Activated naive CD8-positive, alpha-beta T cell treated with anti-CD3 and anti-CD28 coated beads for 36 hours (primary cell): ENCODE data around the gene DDIAS. TPM values are rescaled to one million over a fixed set of nuclear protein-coding genes. Genes with fewer than 3 reads are reported as not detected.
A peak's percentile ranks its signal among the peaks of the same experiment; 100 is the strongest.
"Not testable (repeated sequence)": the region's sequence is repeated elsewhere in the genome, so short reads cannot be mapped to it uniquely, and the experiment has no call there.

ENCODE experiments used
- DNase-seq: peaks from one replicate; pipeline ENCODE4 v3.0.0; 2021
- H3K27ac Mint-ChIP-seq: one replicate; pipeline ENCODE4 v1.8.0; 2022; ENCODE audit warnings: mild to moderate bottlenecking, moderate library complexity, mixed read lengths
- H3K27me3 Mint-ChIP-seq: one replicate; pipeline ENCODE4 v1.8.0; 2022; ENCODE audit warnings: mild to moderate bottlenecking, mixed read lengths
- H3K36me3 Mint-ChIP-seq: one replicate; pipeline ENCODE4 v1.8.0; 2021; ENCODE audit warnings: mild to moderate bottlenecking, mixed read lengths
- H3K4me1 Mint-ChIP-seq: one replicate; pipeline ENCODE4 v1.8.0; 2021; ENCODE audit warnings: mixed read lengths
- H3K4me3 Mint-ChIP-seq: one replicate; pipeline ENCODE4 v1.8.0; 2022; ENCODE audit warnings: mild to moderate bottlenecking, moderate library complexity, mixed read lengths
- H3K9me3 Mint-ChIP-seq: one replicate; pipeline ENCODE4 v1.8.0; 2022; ENCODE audit warnings: mixed read lengths
- total RNA-seq, 2 experiments: library from RNA; stranded (reverse); gene quantifications; one replicate each; pipeline ENCODE4 v1.2.3, GENCODE V29; 2021

The DDIAS gene
- total RNA-seq, 2 experiments from 2014 or later: 28.8 to 31.8 TPM

- no peak for DNase-seq
- Mint-ChIP-seq H3K36me3 (peaks cover 59% of the 10 kb centered on the region), H3K4me1 (peaks cover 43% of the 10 kb centered on the region), H3K27ac (no peak overlapping the region), H3K4me3 (no peak overlapping the region), H3K27me3 (no peaks in the 10 kb centered on the region), H3K9me3 (no peaks in the 10 kb centered on the region)
Observed at GRCh38 chr11:82927264-82927880, 25.8 kb downstream of the DDIAS start.

- H3K27me3 Mint-ChIP-seq: no peaks in the 10 kb centered on the region
- no peak overlapping the region for H3K27ac Mint-ChIP-seq
- peaks cover 59% of the 10 kb centered on the region for H3K36me3 Mint-ChIP-seq
Observed at GRCh38 chr11:82929121-82929520, 27.6 kb downstream of the DDIAS start.

GRCh38 chr11:82930229-82930628 is 28.7 kb downstream of the DDIAS start:
- no peaks in the 10 kb centered on the region for H3K27me3 Mint-ChIP-seq
- H3K9me3 Mint-ChIP-seq: no peaks in the 10 kb centered on the region
- peaks cover 62% of the 10 kb centered on the region for H3K36me3 Mint-ChIP-seq
- DNase-seq: no peak
- peaks cover 33% of the 10 kb centered on the region for H3K4me1 Mint-ChIP-seq
- H3K27ac Mint-ChIP-seq: no peak overlapping the region
- no peak overlapping the region for H3K4me3 Mint-ChIP-seq

More at GRCh38 chr11:82929121-82929520, 27.6 kb downstream of the DDIAS start:
- Mint-ChIP-seq H3K4me3 (no peak overlapping the region), H3K9me3 (no peaks in the 10 kb centered on the region), H3K4me1 (peaks cover 39% of the 10 kb centered on the region)
- DNase-seq: no peak

GRCh38 chr11:82930734-82931133 is 29.2 kb downstream of the DDIAS start:
- peaks cover 63% of the 10 kb centered on the region for H3K36me3 Mint-ChIP-seq
- H3K27me3 Mint-ChIP-seq: no peaks in the 10 kb centered on the region
- H3K4me3 Mint-ChIP-seq: no peak overlapping the region
- peaks cover 32% of the 10 kb centered on the region for H3K4me1 Mint-ChIP-seq
- no peak for DNase-seq
- H3K27ac Mint-ChIP-seq: no peak overlapping the region
- H3K9me3 Mint-ChIP-seq: no peaks in the 10 kb centered on the region

- peaks cover 27% of the 10 kb centered on the region for H3K4me1 Mint-ChIP-seq
- no peaks in the 10 kb centered on the region for H3K27me3 Mint-ChIP-seq
- H3K27ac Mint-ChIP-seq: no peak overlapping the region
- no peaks in the 10 kb centered on the region for H3K9me3 Mint-ChIP-seq
- H3K4me3 Mint-ChIP-seq: no peak overlapping the region
- peaks cover 68% of the 10 kb centered on the region for H3K36me3 Mint-ChIP-seq
- no peak for DNase-seq
Observed at GRCh38 chr11:82932564-82932963, 31.0 kb downstream of the DDIAS start.

GRCh38 chr11:82936261-82936660 is 34.7 kb downstream of the DDIAS start:
- no peak for DNase-seq
- H3K4me3 Mint-ChIP-seq: no peak overlapping the region
- H3K27ac Mint-ChIP-seq: no peak overlapping the region
- H3K27me3 Mint-ChIP-seq: no peaks in the 10 kb centered on the region
- peaks cover 24% of the 10 kb centered on the region for H3K4me1 Mint-ChIP-seq
- peaks cover 73% of the 10 kb centered on the region for H3K36me3 Mint-ChIP-seq
- peaks cover 11% of the 10 kb centered on the region for H3K9me3 Mint-ChIP-seq

- Mint-ChIP-seq H3K36me3 (peaks cover 66% of the 10 kb centered on the region), H3K4me3 (no peak overlapping the region), H3K4me1 (peaks cover 19% of the 10 kb centered on the region), H3K27ac (no peak overlapping the region), H3K9me3 (peaks cover 17% of the 10 kb centered on the region), H3K27me3 (no peaks in the 10 kb centered on the region)
- DNase-seq: no peak
Observed at GRCh38 chr11:82937554-82937953, 36.0 kb downstream of the DDIAS start.

- Mint-ChIP-seq H3K27me3 (no peaks in the 10 kb centered on the region), H3K4me1 (peaks cover 14% of the 10 kb centered on the region), H3K9me3 (peaks cover 27% of the 10 kb centered on the region), H3K4me3 (no peak overlapping the region), H3K36me3 (peaks cover 54% of the 10 kb centered on the region), H3K27ac (no peak overlapping the region)
- no peak for DNase-seq
Observed at GRCh38 chr11:82939456-82939855, 37.9 kb downstream of the DDIAS start.

GRCh38 chr11:82942376-82942775 is 40.8 kb downstream of the DDIAS start:
- DNase-seq: no peak
- H3K4me1 Mint-ChIP-seq: peaks cover 21% of the 10 kb centered on the region
- no peak overlapping the region for H3K4me3 Mint-ChIP-seq
- peaks cover 35% of the 10 kb centered on the region for H3K36me3 Mint-ChIP-seq
- H3K27me3 Mint-ChIP-seq: no peaks in the 10 kb centered on the region
- H3K27ac Mint-ChIP-seq: no peak overlapping the region
- H3K9me3 Mint-ChIP-seq: peaks cover 36% of the 10 kb centered on the region

GRCh38 chr11:82943430-82943829 is 41.9 kb downstream of the DDIAS start:
- Mint-ChIP-seq H3K9me3 (peaks cover 36% of the 10 kb centered on the region), H3K36me3 (peaks cover 33% of the 10 kb centered on the region), H3K4me1 (peaks cover 21% of the 10 kb centered on the region)
- H3K27me3 Mint-ChIP-seq, DNase-seq, H3K4me3 Mint-ChIP-seq, H3K27ac Mint-ChIP-seq: not testable (repeated sequence)

- no peak overlapping the region for H3K27ac Mint-ChIP-seq
- H3K4me3 Mint-ChIP-seq: no peak overlapping the region
- H3K27me3 Mint-ChIP-seq: no peaks in the 10 kb centered on the region
- H3K36me3 Mint-ChIP-seq: peaks cover 29% of the 10 kb centered on the region
- peaks cover 38% of the 10 kb centered on the region for H3K9me3 Mint-ChIP-seq
- H3K4me1 Mint-ChIP-seq: peaks cover 21% of the 10 kb centered on the region
- DNase-seq: no peak
Observed at GRCh38 chr11:82944198-82944597, 42.7 kb downstream of the DDIAS start.

GRCh38 chr11:82945041-82945440 is 43.5 kb downstream of the DDIAS start:
- DNase-seq, H3K27ac Mint-ChIP-seq, H3K27me3 Mint-ChIP-seq, H3K4me3 Mint-ChIP-seq: not testable (repeated sequence)
- Mint-ChIP-seq H3K36me3 (peaks cover 28% of the 10 kb centered on the region), H3K4me1 (peaks cover 17% of the 10 kb centered on the region), H3K9me3 (peaks cover 41% of the 10 kb centered on the region)

GRCh38 chr11:82945682-82946081 is 44.1 kb downstream of the DDIAS start:
- H3K9me3 Mint-ChIP-seq: peaks cover 40% of the 10 kb centered on the region
- no peak overlapping the region for H3K4me3 Mint-ChIP-seq
- no peak for DNase-seq
- peaks cover 23% of the 10 kb centered on the region for H3K36me3 Mint-ChIP-seq
- H3K27ac Mint-ChIP-seq: no peak overlapping the region
- H3K4me1 Mint-ChIP-seq: peaks cover 14% of the 10 kb centered on the region
- H3K27me3 Mint-ChIP-seq: no peaks in the 10 kb centered on the region

- no peak for DNase-seq
- H3K36me3 Mint-ChIP-seq: peaks cover 29% of the 10 kb centered on the region
- H3K4me1 Mint-ChIP-seq: peaks cover 7% of the 10 kb centered on the region
- H3K4me3 Mint-ChIP-seq: no peak overlapping the region
- H3K27ac Mint-ChIP-seq: no peak overlapping the region
- no peaks in the 10 kb centered on the region for H3K27me3 Mint-ChIP-seq
- peaks cover 47% of the 10 kb centered on the region for H3K9me3 Mint-ChIP-seq
Observed at GRCh38 chr11:82949352-82949751, 47.8 kb downstream of the DDIAS start.

- peaks cover 36% of the 10 kb centered on the region for H3K36me3 Mint-ChIP-seq
- not testable (repeated sequence) for H3K4me3 Mint-ChIP-seq, H3K27me3 Mint-ChIP-seq, DNase-seq, H3K27ac Mint-ChIP-seq, H3K4me1 Mint-ChIP-seq
- H3K9me3 Mint-ChIP-seq: peaks cover 50% of the 10 kb centered on the region
Observed at GRCh38 chr11:82950502-82950901, 49.0 kb downstream of the DDIAS start.

GRCh38 chr11:82955736-82956453 is 54.4 kb downstream of the DDIAS start:
- Mint-ChIP-seq H3K9me3 (peaks cover 43% of the 10 kb centered on the region), H3K27ac (peak overlapping the region; percentile 61), H3K4me3 (peak overlapping the region; percentile 8), H3K36me3 (peaks cover 56% of the 10 kb centered on the region), H3K4me1 (peaks cover 46% of the 10 kb centered on the region)
- not testable (repeated sequence) for H3K27me3 Mint-ChIP-seq
- DNase-seq: peak; percentile 57
